T-helper 2 cell (primary cell): Measurements from ENCODE around the gene EPS15.
"Not testable (repeated sequence)": the region's sequence is repeated elsewhere in the genome, so short reads cannot be mapped to it uniquely, and the experiment has no call there.

ENCODE experiments used
- DNase-seq, 5 experiments: peaks; one replicate each; pipeline versions ENCODE4 v3.0.0 to v3.0.0-alpha.2; 2012 to 2022

The EPS15 gene

DNA sequence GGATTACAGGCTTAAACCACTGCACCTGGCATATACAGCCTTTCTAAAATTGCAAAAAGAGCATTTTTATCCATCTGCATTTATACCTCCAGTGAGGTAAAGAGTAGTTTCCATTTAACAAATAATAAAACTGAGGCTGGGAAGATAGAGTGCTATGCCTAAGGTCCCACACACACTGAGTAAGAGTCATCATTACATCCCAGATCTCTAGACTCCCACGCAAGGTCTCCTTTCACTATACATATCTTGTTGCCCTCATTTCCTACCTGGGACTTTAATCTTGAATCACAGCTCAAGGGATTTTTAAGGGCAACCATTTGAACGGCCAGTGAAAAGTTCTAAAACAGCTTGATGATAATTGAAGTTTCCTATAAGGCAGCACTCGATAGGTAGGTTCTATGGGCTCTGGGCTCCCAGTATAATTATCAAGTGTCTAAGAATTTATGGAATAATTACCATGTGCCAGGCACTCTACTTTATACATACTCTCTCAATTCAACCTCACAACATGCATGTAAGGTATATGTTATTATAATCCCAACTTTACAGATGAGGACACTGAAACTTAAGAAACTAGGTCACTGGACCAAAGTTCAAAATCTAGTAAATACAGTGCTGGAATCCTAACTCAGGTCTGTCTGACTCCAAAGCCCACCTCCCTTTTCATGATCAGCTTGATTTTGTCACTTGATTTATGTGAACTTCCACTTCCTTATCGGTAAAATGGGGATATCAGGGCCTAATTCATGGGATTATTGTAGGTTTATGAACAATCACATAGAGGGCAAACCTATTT, 23.3 kb upstream of the EPS15 start:
- DNase-seq: no peak

DNA sequence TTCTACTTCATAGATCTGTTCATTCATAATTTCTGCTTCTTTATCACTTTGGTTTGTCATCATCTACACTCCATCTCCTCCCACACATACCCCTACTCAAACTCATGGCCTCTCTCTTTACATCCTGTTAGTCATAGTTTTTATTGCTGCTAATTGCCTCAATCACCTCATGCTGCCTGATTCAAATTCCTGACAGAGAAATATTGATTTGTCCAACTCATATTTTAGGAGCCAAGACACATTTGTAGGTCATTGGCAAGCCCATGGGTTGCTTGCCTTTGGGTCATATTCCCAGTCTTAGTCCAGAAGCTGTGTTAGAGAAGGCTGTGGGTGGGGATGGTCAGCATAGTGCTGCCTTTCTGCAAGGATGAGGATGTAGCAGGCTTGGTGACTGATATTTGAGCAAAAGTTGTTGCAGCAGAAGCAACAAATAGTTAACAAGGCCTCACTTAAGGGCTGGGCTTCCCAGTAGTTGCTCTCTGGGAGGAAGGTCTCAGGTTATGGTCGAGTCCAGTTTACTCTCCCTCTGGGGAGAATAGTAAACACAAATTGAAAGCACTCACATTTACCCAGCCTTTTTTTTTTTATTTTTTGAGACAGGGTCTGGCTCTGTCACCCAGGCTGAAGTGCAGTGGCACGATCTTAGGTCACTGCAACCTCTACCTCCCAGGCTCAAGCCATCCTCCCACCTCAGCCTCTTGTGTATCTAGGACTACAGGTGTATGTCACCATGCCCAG, 22.4 kb upstream of the EPS15 start:
- DNase-seq: no peak

DNA sequence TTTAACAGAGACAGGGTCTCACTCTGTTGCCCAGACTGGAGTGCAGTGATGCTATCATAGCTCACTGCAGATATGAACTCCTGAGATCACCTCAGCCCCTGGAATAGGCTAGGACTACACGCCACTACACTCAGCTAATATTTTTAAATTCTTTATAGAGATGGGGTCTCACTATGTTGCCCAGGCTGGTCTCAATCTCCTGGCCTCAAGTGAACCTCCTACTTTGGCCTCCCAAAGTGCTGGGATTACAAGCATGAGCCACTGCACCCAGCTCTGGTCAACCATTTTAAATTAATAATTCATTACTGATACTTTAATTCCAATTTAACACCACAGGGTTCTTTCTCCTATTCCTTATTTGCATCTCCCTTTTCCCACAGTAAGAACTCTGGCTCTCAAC, 18.5 kb upstream of the EPS15 start:
- no peak for DNase-seq

DNA sequence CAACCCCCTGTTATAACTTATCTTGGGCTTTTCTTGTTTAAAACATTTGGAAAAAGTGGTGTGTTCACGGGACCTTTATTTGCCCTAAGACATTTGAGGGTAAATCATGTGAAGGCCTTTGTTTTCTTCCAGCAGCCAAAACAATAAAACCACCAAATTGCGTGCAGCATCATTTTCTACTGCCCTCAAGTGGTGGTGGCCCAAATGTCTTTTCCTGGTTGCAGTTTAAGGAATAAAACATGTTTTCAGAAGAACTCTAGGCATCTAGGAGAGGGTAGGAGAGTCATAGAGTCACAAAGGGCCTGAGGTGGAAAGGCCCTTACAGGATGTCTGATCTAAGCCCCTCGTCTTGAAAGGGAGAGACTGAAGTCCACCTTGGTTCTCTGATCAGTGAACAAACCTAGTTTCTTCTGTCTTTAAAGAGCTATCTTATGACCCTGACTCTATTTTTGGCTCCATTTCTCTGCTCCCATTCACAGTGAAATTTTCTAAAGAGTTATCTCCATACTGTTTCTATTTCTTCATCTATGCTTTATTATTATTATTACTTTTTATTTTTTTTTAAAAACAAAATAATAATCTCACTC, 16.0 kb upstream of the EPS15 start:
- peak in 2 of 5 experiments; percentile 5 to 61 for DNase-seq

DNA sequence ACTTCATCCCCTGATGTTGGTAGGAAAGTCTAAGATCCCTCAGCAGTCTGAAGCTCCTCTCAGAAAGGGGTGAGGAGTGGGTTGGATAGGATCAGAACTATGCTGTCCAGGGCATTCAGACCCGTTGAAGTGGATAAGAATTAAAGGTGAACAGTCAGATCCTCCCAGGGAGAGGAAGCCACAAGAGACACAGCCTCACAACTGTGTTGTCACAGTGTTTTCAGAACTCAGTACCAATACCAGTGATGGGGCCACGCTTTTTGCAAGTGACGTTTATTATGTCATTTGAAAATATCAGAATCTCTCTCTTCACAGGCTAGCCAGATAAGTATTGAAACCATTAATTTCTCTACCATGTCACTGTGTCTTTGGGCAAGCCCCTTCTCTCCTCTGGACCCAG, 15.4 kb upstream of the EPS15 start:
- peak in 1 of 5 experiments; percentile 48 for DNase-seq

DNA sequence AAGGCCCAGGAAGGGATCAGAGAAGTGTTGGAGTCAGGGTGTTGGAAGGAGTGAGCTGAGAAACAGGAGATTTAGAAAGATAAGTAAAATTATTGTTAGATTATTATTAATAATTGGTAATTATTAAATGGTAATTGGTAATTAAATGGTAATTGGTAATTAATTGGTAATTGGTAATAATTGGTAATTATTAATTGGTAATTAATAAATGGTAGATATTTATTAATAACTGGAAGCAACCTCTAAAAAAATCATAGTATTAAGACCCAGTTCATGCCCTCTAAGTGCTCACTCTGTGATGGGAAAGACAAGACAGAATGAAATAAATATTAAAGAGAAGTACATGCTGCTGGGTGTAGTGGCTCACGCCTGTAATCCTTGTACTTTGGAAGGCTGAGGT, 13.8 kb upstream of the EPS15 start:
- no peak for DNase-seq

DNA sequence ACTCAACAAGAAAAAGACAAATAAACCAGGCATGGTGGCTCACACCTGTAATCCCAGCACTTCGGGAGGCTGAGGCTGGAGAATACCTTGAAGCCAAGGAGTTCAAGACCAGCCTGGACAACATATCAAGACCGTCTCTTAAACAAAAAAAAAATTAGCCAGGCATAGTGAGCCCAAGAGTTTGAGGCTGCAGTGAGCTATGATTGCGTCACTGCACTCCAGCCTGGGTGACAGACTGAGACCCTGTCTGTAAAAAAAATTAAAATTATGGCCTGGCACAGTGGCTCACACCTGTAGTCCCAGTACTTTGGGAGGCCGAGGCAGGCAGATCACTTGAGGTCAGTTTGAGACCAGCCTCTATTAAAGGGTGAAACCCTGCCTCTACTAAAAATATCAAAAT, 11.4 kb upstream of the EPS15 start:
- DNase-seq: not testable (repeated sequence)

DNA sequence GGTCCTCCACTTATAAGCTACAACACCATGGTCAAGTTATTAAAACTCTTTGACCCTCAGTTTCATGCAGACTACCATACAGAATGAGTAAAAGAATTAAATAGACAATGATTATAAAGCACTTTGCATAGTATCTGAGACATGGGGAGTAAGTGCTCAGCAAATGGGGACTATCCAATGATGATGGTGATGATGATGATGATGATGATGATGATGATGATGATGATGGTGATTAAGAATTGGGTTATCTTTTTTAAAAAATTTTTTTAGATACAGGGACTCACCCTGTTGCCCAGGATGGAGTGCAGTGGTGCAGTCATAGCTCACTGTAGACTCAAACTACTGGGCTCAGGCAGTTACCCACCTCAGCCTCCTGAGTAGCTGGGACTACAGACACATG, 8.1 kb upstream of the EPS15 start:
- DNase-seq: no peak

DNA sequence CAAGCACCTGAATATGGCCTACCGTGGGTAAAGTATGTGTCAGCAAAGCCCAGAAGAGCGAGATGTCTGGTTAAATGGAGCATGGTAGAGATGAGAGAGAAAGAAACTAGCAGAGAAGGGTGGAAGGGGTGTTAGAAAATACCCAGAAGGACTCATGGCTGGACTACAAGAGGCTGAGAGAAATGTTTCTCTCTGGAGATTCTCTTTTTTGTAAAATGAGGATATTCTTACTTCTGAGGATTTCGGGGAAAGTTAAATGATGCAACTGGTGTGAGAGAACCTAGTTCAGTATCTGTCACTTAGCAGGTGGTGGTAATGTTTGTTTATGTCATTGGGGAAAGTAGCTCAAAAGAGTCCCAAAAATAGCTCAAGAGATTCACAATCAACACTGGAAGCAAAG, 7.2 kb upstream of the EPS15 start:
- DNase-seq: no peak

DNA sequence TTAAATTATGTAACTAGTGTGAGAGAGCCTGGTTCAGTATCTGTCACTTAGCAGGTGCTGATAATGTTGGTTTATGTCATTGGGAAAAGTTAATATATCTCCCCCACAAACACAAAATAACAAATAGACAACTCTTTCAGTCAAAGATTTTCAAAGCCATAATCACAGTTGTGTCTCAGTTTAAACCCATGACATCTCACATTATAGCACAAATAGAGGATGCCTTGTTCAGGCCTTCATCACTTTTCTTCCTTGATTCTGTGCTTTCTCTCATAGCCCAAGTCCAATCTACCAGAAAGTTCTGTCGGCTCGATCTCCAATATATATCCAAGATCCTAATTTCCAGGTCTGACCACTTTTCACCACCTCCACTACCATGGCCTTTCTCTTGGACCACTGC, 6.2 kb upstream of the EPS15 start:
- no peak for DNase-seq

DNA sequence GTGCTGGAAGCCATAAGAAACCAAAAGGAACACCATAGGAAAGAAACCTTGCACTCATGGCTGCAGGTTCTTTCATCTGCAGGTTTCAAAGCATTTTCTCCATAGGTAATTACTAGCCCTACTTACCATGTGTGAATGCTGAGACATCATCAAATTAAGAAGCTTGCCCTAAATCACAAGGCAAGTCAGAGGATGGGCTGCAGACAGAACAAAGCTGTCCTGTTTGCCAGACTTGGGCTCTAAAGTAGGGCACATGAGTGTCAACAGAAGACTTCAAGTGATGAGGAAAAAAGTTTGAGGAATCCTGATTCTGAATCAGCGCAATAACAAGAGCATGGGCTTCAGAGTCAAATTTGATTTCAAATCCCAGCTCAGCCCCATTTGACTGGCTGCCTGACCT, 5.8 kb upstream of the EPS15 start:
- no peak for DNase-seq

DNA sequence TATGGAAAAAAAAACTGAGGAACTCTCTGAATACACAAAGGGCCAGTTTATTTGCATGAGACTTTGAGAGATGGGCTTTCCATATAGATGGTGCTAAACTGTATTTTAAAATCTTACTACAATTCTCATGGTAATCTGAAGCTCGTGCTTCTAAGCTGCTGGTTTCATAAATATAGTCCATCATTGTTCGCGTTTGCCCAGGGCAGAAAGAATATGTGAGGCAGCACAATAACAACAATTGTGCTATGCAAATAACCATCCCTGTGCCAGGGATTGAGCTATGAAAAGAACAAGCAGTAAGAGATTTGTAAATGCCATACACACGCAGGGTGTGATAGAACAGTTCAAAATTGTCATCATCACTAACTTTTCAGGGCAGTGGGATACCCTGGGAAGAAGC, 4.9 kb upstream of the EPS15 start:
- DNase-seq: no peak

DNA sequence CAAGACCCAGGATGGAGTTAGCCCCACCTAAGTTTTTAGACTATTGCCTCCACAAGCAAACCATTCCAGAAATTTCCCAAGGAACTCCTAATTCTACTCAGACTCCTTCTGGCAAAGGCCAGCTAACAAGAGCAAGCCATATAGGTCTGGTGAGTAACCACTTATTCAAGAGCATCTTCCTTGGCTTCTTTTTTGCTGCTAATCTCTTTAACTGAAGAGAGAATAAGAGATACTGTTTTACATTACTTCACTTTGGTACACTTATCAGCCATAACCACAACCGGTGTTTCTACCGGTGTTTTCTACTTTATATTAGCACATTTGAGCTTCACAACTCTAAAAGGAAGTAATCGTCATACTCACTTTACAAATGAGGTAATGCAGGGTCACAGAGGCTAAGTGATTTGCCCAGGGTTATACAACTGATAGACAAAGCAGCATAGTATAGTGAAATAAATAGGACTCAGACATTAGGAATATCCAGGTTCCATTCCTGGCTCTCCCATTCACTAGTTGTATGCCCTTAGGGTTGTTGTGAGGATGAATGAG, 1.7 kb upstream of the EPS15 start:
- DNase-seq: peak in 2 of 5 experiments; percentile 54 to 67

DNA sequence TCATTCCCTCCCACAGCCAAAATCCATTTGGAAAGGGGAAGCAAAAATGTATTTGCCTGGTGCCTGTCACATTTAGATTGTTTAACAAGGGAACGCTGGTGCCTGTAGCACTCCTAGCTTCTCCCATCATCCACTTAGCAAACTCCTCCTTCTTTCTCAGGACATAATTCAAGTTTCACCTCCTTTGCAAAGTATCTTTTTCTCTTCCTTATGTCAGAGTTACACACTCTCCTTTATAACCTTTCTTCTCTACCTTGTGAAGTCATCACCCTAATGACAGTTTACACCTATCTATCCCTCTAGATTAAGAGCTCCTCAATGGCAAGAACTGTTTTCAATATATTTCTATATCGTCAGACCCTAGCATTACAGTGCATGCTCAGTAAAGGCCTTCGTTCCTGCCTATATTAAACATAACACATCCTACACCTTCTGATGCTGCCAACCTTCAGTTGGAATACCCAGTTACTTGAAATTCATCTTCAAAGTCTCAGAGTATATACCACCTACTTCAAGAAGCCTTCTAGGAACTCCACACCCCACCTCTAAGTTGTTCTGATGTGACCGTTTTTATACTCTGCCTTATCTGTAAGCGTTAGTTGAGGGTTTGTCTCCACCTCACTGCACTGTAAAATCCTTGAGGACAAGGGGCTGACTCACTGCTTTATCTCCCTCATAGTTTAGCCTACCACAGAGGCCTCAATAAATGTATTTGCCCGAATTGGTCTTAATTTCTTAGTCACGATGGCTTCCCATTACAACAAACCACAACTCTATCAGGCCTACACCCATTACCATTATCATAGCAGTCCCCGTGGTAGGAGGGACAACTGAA, 1.0 kb upstream of the EPS15 start:
- DNase-seq: no peak

DNA sequence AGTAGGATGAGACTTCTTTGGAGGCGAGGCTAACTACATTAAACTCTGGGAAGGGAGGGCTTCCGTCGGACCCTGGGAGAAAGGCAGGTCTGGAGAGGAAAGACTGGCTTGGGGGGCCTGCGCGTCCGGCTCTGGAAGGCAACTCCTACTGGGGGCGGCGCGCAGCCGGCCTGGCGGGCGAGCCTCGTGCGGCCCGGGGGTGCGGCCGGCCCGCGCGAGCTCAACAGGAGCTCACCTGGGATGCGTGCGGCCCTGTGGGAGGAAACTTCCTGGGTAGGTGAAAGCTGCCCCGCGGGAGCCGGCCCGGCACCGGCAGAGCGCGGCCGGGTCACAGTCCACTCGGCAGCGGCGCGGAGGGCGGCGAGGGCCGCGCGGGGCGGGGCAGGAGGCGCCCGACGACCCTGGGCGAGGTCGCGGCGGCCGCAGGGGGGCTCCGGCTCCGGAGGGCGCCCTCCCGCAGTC, 449 bp downstream of the EPS15 start:
- DNase-seq: peak in 4 of 5 experiments; percentile 14 to 57 (median 25)

DNA sequence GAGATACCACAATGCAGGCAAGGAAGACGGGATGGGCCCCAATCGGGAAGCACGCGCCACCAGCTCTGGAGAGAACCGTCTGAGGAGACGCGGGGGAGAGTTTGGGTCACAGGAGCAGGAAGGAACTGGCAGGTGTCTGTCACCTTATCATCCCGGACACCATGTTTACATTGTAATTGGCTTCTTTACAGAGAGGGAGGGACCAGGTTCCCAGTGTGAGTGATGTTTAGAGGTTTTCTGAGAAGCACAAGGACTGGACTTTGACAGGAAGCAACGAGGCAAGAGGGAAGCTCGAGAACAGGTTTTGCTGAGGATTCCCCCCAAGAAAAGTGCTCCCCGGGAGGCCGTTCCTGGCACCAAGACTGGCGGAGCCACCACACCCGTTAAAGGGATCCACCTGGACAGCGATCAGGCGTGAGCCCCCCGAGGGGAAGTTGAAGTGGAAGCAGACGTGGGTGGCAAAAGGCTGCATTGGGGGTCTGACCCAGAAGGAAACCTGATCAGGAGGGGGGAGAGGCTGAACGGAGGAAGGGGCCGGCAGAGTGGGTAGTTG, 957 bp downstream of the EPS15 start:
- peak in 4 of 5 experiments; percentile 4 to 73 (median 44) for DNase-seq

DNA sequence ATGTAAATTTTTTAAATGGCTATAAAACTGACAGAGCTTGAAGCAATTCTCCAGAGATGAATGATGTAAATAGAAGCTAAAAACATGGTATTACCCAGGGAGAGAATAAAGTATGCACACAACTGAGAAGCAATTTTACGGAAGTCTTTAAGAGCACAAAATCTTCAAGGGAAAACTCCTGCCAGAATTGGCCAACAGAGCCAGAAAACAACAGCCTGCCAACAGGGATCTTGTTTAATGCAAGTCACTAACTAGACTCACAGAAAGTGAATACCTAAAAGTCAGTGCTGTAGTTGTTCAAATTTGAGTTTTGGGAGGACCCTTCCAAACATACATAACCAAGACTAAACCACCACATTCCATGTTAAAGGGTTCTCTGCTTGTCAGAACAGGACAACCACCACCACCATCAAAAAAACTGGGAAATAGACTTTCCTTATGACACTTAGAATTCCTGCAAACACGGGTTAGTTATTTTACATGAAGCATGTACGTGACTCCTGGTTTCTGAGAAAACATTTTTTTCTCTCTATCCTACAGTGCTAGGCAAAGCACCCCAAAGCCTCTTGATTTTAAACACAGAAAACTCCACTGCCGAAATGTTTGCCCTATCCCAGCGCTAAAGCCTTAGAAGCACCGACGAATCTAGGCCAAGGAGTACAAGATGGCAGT, 1.6 kb downstream of the EPS15 start:
- DNase-seq: no peak

DNA sequence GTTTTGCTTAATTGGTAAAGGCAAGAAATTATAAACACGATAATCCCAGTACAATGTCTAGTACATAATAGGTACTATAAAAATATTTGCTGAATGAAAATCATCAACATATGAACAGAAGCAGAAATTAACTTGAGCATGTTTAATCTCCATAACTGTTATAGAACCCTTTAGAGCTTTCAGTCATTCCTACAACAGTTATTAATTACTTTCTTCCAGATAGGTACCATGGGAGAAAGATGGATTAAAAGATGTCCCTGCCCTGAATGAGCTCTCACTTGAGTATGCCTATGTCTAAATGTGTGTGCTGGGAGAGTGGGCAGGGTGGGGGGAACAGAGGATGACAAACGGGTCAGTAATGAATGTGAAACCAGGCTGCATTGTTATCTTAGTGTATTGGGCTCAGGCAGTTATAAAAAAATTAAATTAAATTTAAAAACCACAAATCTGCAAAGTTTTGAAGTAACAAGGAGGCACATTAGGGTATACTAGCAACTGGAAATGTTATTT, 2.4 kb downstream of the EPS15 start:
- no peak for DNase-seq

DNA sequence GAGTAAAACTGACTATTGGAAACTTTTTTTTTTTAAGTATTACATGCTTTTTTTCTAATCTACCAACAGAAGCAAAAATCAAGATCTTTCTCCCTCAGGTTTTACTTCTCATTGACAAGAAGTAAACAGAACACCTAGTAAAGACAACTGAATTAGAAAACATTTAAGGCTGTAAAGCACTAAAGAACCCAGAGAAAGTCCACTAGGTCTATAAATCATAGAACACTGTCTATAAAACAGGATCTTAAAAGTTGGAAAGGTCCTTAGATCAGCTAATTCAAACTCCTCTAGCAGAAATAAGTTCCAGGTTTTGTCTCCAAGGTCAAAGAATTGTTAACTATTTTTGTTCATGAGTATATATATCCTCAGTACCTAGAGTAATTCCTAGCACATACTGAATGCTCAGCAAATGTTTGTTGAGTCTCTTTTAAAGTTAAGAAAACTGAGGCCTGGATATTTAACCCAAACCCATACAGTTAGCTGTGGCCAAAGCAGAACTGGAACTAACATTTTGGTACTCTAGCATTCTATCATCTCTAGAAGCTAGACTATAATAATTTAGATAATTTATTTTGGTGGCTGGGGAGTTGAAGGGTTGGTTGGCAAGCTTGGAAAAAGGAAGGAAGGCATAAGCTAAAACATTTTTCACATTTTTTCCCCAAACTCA, 3.0 kb downstream of the EPS15 start:
- DNase-seq: no peak

DNA sequence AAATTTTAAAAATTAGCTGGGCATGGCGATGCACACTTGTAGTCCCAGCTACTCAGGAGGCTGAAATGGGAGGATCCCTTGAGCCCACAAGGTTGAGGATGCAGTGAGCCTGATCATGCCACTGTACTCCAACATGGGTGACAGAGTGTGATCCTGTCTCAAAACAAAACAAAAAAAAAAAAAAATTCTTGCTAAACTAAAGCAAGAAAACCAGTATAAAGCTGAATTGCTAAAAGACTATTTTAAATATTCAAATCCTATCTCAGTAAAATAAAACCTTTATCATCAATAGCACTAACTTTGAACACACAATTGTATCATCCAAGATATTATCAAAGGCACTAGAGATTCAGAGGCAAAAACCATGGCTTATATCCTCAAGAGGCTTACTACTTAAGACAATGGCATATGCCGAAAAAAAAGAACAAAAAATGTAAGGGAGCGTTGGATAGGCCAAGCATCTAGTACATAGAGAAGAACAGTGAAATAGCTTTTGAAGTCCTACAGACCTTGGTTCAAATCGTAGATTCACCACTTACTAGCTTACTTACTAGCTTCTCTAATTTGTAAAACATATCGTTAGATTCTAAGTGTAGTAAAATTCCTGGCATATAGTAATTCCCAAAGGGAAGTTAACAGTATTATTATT, 3.6 kb downstream of the EPS15 start:
- no peak for DNase-seq
